Muscle of arm (tissue), 12 donors: ENCODE results near the gene RAD51B. TPM values are rescaled to one million over a fixed set of nuclear protein-coding genes. Genes with fewer than 3 reads are reported as not detected.

Experiments used
- DNase-seq: peaks from one replicate; pipeline ENCODE4 v3.0.0-alpha.2; 2013
- polyA plus RNA-seq, 12 donors: library from polyadenylated mRNA; unstranded; fragments of 120-200 nt; gene quantifications; one replicate each; pipeline ENCODE4 v1.2.1, GENCODE V29; 2013; ENCODE audit not compliant: insufficient read length in 12 of 12

The RAD51B gene
- polyA plus RNA-seq, 12 donors: 6.3 to 13.1 (median 9.7) TPM; not detected in 2

DNA sequence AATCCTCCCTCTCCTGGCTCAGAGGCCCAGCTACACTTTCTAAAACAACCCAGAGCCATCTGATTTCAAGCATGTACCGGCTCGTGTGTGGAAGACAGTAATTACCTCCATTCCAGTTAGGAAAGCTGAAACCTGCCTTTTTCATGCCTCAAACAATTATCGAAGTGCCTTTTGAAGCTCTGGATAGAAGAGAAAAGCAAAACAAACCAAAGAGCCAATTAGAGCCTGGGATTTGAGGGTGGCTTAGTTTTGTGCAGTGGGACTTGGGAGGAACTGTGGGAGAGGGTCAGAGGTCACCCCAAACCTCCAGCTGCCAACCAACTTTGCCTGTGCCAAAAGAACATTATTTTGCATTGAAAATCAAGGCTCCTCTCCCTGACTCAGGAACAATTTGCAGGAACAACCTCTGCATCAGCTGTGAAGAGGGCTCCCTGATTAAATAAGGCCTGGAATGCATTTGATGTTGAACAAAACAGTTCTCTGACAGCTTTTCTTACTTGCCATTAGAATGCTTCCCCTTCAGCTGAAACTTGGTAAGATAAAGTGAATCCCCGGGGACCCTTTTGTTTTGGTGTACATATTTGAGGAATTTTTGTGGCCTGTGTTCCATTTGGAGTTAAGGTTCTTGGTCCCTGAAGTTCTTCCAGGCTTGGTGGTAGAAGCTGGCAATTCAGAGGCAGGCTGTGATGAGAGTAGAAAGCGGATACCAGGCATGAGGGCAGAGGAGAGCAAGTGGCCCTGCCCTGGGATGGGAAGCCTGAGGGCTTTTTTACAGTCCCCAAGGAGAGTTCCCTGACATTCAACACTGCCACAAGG is 703.1 kb downstream of the RAD51B start:
- no peak for DNase-seq

DNA sequence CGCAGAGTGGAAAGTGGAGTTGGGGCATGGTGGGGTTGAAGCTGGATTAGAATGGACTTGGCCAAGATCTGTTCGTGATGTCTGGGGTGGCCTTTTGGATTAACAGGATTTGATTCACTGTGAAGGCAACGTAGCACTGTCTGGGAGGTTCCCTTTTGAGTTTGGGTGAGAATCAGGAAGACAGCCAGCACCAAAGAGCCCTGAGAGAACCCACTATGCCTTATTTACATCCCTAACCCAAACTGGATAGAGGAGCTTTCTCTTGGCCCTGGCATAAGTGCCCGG is 703.7 kb downstream of the RAD51B start:
- DNase-seq: no peak

GRCh38 chr14:68523989-68524725 is 704.6 kb downstream of the RAD51B start:
- DNase-seq: no peak

- no peak for DNase-seq
Measured at GRCh38 chr14:68525516-68525915, 705.9 kb downstream of the RAD51B start.

- DNase-seq: no peak
Measured at GRCh38 chr14:68526512-68527091, 707.0 kb downstream of the RAD51B start.

- DNase-seq: no peak
Measured at GRCh38 chr14:68527329-68527851, 707.8 kb downstream of the RAD51B start.

GRCh38 chr14:68528040-68528687 is 708.6 kb downstream of the RAD51B start:
- DNase-seq: no peak

GRCh38 chr14:68530443-68530842 is 710.9 kb downstream of the RAD51B start:
- no peak for DNase-seq

- DNase-seq: no peak
Measured at GRCh38 chr14:68532496-68532895, 712.9 kb downstream of the RAD51B start.

DNA sequence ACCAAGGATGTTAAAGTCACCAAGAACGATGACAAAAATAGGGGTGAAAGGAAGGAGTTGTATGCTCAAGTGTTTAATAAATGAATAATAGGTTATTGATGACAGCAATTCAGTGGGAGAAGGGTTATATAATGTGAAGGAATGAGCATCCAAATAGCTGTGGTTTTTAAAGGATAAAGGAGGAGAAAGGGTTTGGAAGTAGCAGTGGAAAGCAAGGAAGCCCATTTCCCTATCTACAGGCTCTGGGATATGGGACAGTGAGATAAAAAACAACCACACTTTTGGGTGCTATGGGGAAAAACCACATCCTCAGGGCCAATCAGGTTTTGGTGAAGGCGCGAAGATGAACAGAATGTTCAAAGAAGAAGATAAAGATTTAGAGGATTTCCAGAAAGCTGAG is 714.7 kb downstream of the RAD51B start:
- no peak for DNase-seq

DNA sequence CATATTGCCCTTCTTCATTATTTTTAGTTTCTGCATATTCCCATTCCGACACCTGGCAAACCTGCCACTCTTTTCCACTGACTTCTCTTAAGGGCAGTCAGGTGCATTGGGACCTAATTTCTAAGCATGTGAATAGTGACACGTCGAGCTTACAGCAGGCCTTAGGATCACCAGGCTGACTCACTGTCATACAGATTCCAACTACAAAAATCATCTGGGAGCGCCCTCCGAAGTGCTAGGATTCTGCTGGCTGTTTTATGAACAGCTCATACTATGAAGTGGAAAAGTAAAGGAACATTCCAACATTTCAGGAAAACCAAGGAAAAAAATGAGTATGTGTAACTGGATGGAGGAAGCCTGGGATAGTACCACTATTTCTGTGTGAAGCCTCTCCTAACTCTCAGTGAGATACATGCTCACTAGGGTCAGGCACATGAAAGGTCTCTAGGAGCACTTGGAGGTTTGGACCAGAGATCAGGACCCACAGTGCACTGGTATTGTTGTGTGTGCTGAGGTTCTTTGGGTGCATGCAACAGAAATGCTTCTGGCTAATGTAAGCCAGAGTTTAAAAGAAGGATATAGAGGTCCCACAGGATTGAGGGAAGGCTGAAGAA is 715.9 kb downstream of the RAD51B start:
- no peak for DNase-seq

DNA sequence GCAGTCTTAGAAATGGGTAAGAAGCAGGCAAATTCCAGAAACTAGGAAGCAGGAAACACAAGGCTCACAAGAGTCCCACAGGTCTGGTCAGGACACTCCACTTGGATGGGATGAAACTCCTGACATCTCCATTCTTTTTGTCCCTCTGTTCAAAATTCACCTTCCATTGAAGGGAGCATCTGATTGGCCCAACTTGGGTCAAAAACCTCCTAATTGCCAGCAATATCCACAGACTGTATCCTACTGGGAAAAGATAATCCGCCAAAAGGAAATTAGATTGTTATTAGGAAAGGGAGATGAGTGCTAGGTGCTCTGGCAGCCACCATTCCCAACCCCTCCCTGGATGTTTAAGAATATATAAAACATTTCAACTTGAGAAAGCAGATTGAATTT is 716.4 kb downstream of the RAD51B start:
- DNase-seq: no peak

GRCh38 chr14:68538639-68539038 is 719.1 kb downstream of the RAD51B start:
- no peak for DNase-seq

- no peak for DNase-seq
Measured at GRCh38 chr14:68539241-68539737, 719.7 kb downstream of the RAD51B start.

DNA sequence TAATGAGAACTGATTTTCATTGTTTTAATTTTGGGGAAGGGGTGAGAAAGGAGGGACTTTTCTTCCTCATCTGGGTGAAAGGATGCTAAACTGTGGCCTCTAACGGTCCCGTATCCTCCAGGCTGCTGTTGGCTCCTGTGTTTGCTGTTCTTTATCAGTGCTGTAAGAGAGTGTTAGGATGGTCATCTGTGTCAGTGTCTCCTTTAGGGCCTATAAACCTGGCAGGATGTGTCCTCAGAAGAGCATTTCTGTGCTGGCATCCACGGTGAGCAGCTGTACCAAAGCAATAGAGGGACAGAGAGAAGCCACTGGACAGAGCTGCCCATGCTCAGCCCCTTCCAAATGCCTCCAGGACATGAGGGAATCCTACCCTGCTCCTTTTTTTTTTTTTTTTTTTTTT is 720.2 kb downstream of the RAD51B start:
- no peak for DNase-seq

DNA sequence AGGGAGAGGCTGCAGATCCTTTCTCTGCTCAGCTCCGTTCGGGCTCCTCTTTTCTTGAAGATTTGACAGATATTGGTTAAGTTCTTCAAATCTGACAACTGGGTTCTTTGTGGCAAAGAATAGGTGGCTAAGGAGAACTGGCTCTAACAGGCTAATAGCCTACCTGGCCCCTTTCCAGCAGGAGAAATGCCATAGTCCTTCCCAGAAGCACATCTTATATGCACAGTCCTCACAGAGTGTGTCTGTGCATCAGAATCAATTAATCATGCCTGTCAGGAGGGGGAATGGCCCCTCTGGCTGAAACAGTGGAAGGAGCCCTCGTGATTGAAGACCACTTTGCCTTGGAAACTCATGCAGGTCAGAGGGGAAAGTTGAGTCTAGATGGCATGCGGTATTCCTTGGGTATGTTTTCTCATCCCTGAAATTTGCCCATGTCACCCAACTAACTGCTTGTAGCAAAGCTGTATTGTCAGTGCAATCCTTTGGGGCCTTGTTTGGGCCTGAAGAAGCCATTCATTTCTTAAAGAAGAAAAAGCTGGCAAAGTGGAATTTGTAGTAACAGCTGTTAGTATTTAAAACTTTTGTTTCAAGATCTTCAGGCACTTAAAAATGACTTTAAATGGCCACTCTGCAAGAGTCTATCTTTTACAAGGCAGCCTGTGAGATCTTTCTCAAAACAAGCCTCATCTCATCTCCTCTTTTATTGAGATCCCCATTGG is 721.8 kb downstream of the RAD51B start:
- DNase-seq: no peak

GRCh38 chr14:68542346-68542745 is 722.8 kb downstream of the RAD51B start:
- no peak for DNase-seq

- no peak for DNase-seq
Measured at GRCh38 chr14:68543516-68543915, 723.9 kb downstream of the RAD51B start.

- peak; percentile 88 for DNase-seq
Measured at GRCh38 chr14:68544081-68544892, 724.7 kb downstream of the RAD51B start.

DNA sequence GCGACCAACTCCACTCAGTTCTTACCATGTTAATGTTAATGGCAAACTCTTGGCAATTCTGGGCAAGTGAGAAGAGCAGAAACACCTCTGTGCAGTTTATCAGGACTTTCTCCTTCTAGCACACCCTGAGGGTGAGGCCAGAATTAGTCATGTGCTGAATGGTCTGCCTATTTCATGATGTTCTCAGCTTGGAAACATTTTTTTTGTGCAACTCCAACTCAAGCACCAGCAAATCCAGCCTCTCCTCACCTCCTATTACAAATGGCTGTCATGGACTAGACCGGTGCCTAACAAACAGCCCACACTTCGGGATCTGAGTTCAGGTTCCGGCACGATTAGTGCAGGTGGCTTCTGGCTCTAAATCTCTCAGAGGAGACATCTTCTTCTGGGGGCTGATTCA is 727.3 kb downstream of the RAD51B start:
- DNase-seq: no peak
